HG03066 (cell line): ENCODE results near the gene RNF130.
"Not testable (repeated sequence)": the region's sequence is repeated elsewhere in the genome, so short reads cannot be mapped to it uniquely, and the experiment has no call there.

Experiments
- ATAC-seq: cut with Tn5 transposase; IDR thresholded peaks from one replicate; pipeline ENCODE4 v1.9.1; 2021; ENCODE audit warnings: low read depth; ENCODE audit not compliant: unreplicated experiment

The RNF130 gene

DNA sequence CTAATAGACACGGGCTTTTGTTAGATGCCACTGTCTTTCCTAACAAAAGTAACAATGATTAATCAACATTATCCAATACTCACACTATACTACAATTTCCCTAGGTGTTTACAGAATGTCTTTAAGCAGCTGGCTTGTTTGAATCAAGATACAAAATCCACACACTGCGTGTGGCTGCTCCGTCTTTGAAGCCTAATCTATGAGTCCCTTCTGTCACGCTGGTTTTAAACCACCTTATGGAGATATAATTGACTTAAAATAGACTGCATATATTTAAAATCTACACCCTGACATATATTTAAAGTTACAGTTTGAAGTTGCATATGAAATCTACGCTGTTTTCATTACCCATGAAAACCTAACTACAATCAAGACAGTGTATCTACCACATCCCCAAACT is 89.9 kb downstream of the RNF130 start:
- ATAC-seq, result no peak

DNA sequence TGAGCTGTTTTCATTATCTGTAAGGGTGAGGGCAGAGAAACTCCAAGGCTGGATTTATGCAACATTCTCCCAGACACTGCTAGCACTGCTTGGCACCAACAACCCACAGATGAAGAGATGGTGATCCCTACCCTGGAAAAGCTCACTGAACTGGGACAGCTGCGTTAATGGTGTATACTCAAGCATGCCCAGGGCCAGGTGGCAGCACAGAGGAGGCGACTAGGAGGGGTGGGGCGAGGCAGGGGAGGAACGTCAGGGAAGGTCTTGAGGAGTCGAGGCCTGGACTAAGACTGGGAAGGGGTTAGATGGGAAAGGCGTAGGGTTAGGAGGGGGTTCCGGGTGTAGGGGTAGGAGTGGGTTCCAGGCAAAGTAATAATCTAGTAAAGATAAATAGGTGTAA is 90.8 kb downstream of the RNF130 start:
- ATAC-seq, result no peak

DNA sequence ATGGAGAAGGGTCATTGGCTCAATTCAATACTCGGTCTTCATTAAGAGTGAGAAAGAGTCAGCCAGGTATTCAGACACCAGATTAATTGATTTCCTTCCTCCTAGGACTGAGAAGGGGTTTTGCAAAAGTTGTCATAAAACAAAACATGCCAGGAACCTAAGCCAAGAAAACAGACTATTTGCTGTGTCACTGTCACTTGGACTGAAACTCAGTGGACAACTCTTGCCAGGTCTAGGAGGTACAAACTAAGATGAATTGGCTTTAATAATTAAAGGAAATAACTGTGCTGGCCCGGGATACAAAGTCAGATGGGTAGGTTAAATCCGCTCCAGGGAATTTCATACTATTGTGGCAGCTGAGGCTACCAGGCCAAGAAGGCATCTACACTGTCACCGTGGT is 92.8 kb downstream of the RNF130 start:
- no peak for ATAC-seq

DNA sequence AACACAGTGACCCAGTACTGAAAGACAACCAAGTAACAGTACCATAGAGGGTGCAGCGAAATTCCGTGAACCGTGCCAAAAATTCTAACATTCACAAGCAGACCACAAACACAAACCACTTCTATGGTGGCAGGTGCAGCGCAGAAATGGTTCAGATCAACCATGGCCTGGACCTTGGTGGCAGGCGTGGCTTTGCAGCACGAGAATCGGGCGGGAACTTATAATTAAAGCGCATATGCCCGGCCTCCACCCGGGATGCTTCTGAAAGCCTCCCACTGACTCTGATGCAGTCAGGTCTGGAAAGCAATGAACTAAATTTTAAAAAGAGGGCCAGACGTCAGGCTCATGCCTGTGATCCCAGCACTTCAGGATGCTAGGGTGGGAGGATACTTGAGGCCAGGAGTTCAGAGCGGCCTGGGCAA is 95.8 kb downstream of the RNF130 start:
- ATAC-seq, result no peak

DNA sequence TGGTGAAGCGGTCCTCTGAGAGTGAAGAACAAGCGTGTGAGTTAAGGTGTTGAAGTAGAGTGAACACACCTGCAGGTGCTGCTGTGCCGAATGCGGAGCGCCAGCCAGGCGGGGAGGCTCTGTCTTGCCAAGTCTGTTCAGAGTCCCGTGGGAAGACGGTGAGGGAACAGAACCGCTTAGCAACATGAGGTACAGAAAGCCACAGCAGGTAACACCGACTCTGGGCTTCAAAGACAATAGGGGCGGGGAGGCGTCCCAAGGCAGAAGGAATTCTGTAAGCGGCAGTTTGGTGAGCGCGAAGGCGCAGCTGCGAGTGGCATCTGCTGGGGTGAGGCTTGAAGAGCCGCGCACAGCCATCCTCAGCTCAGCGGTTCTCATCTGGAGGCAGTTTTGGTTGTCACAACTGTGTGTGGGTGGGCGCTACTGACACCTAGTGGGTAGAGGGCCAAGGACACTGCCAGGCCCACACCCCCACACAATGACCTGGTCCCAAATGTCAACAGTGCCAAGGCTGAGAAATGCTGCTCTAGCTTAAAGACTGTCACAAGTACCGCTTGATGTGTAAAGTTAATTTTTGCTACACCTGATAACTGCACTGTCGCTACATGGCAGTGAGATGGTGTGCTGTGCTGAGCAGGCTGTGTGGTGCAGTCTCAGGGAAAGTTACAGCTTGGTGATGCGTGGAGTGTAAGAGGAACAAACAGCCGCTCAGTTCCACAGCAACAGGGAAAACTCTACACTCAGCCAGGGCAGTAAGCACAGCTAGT is 96.4 kb downstream of the RNF130 start:
- ATAC-seq, result no peak

DNA sequence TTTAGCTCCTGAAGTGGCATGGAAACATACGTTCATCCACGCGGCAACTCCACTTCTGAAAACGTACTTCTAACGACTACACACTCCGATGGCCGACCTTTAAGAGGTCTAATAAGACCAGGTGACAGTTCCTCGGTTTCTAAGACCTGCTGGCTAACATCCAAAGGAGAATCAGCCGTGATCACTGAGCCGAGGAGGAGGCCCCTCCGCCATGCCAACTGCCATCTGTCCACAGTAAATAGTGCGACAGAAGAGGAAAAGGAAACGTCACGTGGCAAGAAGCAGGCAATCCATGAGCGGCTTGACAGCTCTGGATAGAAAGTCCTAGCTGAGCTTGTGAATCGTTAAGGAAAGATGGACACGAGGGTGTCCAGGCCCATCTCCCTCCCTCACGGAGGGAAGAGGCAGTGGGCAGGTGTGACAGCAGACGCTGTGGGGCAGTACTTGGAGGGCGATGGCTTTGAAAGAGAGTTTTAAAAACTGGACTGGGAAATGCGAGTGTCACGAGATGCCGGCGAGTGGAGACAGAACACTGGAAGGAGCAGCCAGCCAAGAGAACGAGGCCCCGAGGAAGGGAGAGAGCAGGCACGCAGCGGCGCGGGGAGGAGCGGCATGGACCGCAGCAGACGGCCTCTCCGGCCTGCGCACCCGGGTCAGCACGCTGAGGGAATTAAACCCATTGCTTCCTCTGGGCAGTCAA is 97.2 kb downstream of the RNF130 start:
- ATAC-seq, result no peak

DNA sequence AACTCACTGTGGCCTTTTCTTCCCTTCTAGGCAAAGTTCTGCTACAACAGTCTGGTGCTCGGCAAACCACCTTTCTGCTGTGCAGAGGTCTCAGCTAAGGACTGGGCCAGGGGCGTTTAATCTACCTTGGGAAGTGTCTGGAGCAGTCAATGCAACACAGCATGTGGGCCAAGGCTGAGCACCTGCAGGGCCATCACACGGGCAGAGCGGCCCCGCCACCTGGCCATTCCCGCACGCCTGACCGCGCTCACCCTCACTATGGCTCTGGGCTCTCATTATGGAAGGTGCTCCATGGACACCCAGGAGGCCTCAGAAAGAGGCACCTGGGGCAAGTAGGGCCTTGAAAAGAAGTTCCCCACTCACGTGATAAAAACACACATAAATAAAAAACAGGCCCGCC is 98.2 kb downstream of the RNF130 start:
- no peak for ATAC-seq

DNA sequence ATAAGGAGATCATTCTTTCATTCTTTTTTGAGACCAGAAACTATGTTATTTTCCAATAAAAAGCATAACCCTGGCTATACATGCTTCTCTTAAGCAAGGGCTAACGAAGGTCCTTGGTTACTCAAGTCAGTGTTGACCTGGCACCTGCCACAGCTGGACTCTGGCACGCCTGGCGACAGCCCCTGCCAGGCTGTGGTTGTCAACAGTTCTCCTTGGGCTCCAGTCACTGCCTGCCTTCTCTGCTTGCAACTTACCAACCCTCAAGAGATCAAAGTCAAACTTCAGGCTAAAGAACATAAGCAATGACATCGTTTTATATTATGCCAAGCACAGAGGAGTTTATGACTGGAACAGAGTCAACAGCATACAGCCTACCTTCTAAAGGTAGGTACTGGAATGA is 102.4 kb downstream of the RNF130 start:
- no peak for ATAC-seq

DNA sequence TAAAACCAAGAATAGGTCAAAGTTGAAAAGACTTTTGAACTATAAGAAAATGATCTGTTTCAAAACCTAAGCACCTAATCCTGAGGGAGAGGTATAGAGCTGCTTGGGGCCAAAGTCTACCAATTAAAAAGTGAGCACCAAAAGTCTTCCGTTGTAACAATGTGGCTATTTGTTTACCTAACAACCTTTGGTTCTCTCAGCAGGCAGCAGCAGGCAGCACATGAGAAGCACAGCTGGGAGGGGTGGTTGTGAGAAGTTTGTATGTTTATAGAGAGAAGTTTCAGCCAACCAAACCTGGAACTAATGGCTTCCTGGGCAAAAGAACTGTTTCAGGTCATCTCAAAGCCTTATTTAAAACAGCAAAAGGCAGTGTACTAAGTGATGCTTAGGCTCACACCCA is 104.1 kb downstream of the RNF130 start:
- no peak for ATAC-seq

DNA sequence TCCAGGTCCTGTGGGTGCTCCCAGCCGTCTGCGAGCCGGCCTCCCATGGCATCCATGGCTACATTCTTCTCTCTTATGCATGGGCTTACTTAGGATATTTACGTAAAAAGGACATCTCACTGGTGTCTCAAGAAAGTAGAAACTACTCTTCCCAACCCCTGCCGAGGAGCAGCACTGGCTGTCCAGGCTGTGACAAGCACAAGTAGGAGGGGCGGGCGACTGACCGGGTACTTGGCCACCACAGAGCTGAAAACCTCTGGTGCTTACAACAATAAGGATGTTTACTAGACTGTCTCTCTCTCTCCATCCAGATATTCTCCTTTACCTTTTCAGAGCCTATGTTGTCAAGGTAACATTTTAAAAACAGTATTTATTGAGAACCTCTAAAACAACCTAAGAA is 107.5 kb downstream of the RNF130 start:
- no peak for ATAC-seq

DNA sequence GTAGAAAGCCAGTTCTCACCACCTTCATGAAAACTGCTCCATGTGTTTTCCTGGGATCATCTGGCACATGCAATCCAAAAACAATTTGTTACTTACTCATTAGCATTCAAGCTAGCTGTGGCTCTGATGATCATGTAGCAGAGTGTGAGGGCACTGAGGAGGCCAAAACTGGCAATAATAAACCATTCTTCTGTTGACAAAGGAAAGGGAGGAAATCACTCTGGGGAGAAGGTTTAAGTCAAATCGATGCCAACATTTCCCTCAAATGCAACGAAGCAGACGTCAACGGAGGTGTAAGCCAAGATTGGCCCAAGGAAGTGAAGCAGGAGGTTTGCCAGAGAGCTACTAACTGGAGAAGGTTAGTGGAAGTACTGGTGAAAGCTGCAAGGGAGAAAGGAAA is 108.2 kb downstream of the RNF130 start:
- ATAC-seq, result no peak

DNA sequence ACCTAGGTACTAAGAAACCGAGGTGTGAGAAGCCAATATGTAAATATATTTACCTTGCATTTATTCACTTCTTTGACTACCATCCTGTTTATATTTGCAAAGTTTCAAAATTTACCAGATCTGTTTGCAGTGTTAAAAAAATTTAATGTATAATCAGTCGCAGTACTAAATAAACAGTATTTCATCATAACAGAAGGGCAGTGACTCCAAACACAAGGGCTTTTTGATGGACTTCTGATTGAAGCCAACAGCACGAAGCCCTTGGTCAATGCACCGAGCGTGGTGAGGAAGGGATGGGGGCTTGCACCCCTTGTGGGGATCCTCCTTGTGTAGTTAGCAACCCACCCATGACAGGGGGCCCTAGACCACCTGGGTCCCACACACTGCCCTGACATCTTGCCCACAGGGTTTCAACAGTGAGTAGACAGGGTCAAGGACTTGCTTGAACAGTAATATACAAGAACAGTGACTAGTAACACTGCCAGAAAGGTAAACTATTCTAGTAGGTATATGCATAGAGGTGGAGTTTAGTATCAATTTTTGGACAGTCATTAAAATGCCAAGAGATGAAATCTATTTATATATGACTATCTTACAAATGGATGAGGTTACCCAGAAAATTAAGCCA is 111.2 kb downstream of the RNF130 start:
- ATAC-seq, result no peak

DNA sequence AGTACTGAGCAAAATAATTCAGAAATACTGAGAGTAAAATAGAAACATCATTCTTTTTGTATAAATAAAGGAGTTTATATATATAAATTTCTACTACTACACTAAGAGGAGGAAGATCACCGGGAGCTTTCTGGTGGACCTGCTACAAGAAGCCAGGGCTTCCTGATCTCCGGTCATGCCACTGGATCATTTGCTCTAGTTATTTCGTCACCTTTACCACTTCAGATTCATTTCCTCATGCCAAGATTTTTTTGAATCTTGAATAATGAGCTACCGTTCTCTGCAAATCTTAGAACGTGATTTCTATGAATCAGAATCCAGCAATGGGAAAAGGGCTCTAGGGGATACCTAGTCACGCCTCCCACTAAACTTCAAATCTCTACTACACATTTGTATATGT is 111.9 kb downstream of the RNF130 start:
- no peak for ATAC-seq

DNA sequence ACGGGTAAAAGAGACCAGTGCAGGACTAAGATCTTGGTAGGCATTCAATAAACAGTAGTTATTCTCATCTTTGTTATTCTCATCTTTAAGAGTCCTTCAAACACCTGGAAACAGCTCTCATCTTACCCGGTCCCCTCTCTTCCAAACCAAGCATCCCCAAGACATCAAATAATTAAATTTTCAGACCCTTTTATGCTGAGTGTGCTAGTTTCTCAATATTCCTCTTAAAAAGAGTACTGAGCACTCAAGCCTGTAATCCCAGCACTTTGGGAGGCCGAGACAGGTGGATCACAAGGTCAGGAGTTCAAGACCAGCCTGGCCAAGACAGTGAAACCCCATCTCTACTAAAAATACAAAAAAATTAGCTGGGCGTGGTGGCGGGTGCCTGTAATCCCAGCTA is 112.4 kb downstream of the RNF130 start:
- ATAC-seq, result not testable (repeated sequence)

DNA sequence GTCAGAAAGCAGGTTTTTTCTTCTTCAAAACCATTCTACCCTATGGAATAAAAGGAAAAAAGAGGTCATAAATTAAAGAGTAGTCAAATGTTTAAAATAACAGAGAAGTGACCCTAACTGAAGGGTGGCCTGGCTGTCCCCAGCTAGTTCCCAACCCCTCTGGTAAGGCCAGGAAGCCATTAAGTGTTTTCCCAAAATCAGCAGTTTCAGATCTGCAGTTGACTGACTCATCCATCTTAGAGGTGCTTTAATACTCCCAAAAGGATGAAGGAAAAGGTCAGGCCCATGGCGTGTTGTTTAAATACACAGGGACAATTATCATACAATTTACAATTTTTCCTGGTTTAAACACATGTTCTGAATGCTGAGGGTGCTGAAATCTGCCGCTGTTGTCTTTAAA is 115.9 kb downstream of the RNF130 start:
- ATAC-seq, result no peak

DNA sequence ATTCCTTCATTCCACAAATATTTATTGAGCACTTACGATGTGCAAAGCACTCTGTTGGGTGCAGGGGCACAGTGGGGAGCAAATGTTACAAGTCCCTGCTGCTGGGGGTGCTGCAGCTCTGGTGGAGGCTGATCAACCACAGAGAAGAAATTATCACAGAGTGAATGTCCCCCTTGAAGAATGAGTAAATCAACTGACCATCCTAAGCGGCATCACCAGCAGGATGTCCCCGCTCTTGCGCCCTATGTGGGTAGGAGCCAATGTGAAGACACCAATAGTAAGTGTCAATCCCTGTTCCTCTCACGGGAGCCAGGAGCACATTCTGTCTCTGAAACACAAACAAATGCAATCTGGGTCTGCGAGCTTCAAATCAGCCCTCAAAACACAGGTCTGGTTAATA is 116.5 kb downstream of the RNF130 start:
- ATAC-seq, result no peak

DNA sequence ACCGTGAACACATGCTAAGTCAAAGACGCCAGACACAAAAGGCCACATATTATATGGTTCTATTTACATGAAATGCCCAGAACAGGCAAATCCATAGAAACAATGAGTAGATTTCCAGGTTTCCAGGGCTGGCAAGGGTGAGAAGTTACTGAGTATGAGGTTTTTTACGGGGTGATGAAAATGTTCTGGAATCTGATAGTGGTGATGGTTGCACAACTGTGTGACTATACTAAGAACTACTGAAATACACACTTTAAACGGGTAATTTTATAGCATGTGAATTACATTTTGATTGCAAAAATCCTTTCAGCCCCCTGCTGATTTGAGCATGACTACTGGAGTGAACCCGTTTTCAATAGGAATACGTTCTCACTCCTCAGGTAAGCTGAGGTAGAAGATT is 117.1 kb downstream of the RNF130 start:
- ATAC-seq, result no peak

DNA sequence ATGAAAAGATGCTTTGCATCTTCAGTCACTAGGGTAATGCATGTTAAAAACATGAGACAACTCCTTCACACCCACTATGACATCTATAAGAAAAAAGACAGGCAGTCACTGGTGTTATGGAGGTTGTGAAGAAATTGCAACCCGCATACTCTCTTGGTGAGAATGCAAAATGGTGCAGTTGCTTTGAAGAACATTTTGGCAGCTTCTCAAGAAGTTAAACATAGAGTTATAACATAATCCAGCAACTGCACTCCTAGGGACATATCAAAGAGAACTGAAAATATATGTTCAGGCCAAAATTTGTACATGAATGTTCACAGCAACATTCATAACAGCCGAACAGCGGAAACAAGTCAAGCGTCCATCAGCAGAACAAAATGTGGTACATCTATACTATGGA is 117.6 kb downstream of the RNF130 start:
- ATAC-seq, result no peak

DNA sequence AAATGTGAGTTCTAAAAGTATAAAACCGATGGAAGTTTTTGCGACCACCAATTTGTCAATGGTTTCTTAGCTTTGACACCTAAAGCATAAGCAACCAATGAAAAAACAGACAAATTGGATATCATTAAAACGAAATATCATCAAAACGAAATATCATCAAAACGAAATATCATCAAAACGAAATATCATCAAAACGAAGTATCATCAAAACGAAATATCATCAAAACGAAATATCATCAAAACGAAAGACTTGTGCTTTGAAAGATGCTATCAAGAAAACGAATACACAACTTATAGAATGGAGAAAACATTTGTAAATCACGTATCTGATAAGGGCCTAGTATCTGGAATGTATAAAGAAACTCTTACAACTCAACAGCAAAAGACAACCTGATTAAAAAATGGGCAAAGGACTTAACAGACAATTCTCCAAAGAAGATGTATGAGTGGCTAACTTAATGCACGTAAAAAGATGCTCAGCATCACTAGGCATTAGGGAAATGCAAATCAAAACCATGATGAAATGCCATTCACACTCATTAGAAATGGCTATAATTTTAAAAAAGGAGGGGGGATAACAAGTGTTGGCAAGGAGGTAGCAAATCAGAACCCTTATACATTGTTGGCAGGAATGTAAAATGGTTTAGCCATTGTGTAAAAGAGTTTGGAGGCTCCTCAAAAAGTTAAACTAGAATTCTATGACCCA is 134.4 kb downstream of the RNF130 start:
- no peak for ATAC-seq

DNA sequence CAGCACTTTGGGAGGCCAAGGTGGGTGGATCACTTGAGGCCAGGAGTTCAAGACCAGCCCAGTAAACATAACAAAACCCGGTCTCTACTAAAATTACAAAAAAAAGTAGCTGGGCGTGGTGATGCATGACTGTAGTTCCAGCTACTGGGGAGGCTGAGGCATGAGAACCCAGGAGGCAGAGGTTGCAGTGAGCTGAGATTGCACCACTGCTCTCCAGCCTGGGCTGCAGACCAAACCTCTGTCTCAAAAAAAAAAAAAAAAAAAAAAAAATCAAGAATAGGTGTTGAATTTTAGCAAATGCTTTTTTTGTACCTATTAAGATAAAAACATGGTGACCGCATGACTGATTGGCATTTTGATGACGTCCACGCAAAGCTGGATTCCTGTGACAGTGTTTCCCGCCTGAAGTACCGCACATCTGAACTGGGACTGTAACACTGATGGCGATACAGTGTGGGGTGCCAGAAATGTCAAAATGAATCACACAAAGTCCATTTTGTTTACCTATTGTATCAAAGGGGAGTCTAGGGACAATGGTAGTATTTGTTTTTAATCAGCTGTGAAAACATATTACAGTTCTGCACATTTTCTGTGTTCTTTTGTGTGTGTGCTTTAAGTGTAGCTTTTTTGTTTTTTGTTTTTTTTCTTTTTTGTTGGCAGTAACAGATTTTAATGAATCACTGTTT is 140.6 kb downstream of the RNF130 start:
- no peak for ATAC-seq

DNA sequence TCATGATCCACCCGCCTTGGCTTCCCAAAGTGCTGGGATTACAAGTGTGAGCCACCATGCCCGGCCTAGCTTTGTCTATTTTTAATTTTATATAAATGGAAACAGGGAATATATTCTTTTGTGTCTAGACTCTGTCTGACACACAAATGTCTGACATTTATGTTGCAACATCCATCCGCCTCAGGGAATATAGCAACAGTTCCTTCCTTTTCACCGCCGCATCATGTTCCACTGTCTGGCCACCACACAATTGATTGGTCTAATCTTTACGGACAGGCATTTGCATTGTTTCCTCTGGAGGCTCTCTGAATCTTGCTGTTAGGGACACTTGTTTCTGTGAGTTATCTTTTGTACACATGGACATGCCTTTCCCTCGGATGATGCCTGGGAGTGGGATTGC is 143.7 kb downstream of the RNF130 start:
- no peak for ATAC-seq
